ENCODE measurements around the gene GALNT9. TPM values are rescaled to one million over a fixed set of nuclear protein-coding genes. Genes with fewer than 3 reads are reported as not detected.

The GALNT9 gene
- polyA plus RNA-seq, 3 donors = not detected

- Histone ChIP-seq H3K4me3 (replicated peaks in 1 of 3; ENCODE audit: low read depth in 2 of 3, low read length in 3 of 3) (no peak overlapping the region), H4K20me1 (ENCODE audit: insufficient read depth, low read length) (no peaks in the 10 kb centered on the region), H3K9me3 (replicated peaks in 1 of 2; ENCODE audit: control insufficient read depth in 1 of 2, insufficient read depth in 1 of 2, low read length in 2 of 2) (no peaks in the 10 kb centered on the region), H3K4me1 (ENCODE audit: control insufficient read depth in 1 of 2, insufficient read depth in 2 of 2, low read length in 2 of 2) (peaks cover 10 to 14% of the 10 kb centered on the region in 2 donors), H3K27me3 (ENCODE audit: control insufficient read depth in 2 of 2, insufficient read depth in 2 of 2, low read length in 2 of 2) (no peaks in the 10 kb centered on the region), H3K4me2 (replicated peaks; ENCODE audit: extremely low read depth, low read length, poor library complexity, severe bottlenecking) (no peak overlapping the region), H3K36me3 (replicated peaks in 1 of 2; ENCODE audit: control insufficient read depth in 1 of 2, insufficient read depth in 2 of 2, low read length in 2 of 2) (peaks cover 30 to 41% of the 10 kb centered on the region in 2 donors), H3K27ac (ENCODE audit: low read depth in 1 of 2, low read length in 2 of 2) (no peak overlapping the region), H3K9ac (ENCODE audit: insufficient read depth, low read length, poor library complexity, severe bottlenecking) (no peak overlapping the region), H2AFZ (ENCODE audit: insufficient read depth, low read depth, low read length, poor library complexity, severe bottlenecking) (no peak overlapping the region), H3K79me2 (ENCODE audit: insufficient read depth, low read length) (peaks cover 23% of the 10 kb centered on the region)
- peaks cover 0 to 3% (median 0%) of the 10 kb centered on the region in 7 donors for H3K9me3 Mint-ChIP-seq
- H3K27ac Mint-ChIP-seq = peak overlapping the region in 1 of 7 donors; percentile 47
- H3K27me3 Mint-ChIP-seq (ENCODE audit: low read depth in 3 of 3) = no peaks in the 10 kb centered on the region
- intact Hi-C loops (cut with micrococcal nuclease) = loop anchor here in 1 of 2 donors (10.0 kb wide), 1 partner anchor 346 kb away; the partner anchor contains the start of gene FBRSL1
- peaks cover 12% of the 10 kb centered on the region for H3K4me1 Mint-ChIP-seq
- peaks cover 11 to 41% of the 10 kb centered on the region in 2 donors for H3K36me3 Mint-ChIP-seq
- WGBS (ENCODE audit: insufficient coverage) = 98% methylated on average over 7 of the region's 41 CpGs
- no peak overlapping the region for H3K4me3 Mint-ChIP-seq
- no peak for TF ChIP-seq CTCF (IDR thresholded peaks at IDR 0.05)
- no peak for DNase-seq
Measured at GRCh38 chr12:132148368-132149045, 180.9 kb downstream of the GALNT9 start.

- intact Hi-C loops (cut with micrococcal nuclease) = loop anchor here in 1 of 2 donors (10.0 kb wide), 1 partner anchor 347 kb away; the partner anchor contains the start of gene FBRSL1
Measured at GRCh38 chr12:132147423-132148367, 181.7 kb downstream of the GALNT9 start.

More at GRCh38 chr12:132147423-132148367, 181.7 kb downstream of the GALNT9 start:
- Histone ChIP-seq H3K27ac (ENCODE audit: low read depth in 1 of 2, low read length in 2 of 2) (no peak overlapping the region), H4K20me1 (ENCODE audit: insufficient read depth, low read length) (no peaks in the 10 kb centered on the region), H3K9ac (ENCODE audit: insufficient read depth, low read length, poor library complexity, severe bottlenecking) (no peak overlapping the region), H2AFZ (ENCODE audit: insufficient read depth, low read depth, low read length, poor library complexity, severe bottlenecking) (no peak overlapping the region), H3K36me3 (replicated peaks in 1 of 2; ENCODE audit: control insufficient read depth in 1 of 2, insufficient read depth in 2 of 2, low read length in 2 of 2) (peaks cover 30 to 41% of the 10 kb centered on the region in 2 donors), H3K27me3 (ENCODE audit: control insufficient read depth in 2 of 2, insufficient read depth in 2 of 2, low read length in 2 of 2) (no peaks in the 10 kb centered on the region), H3K4me1 (ENCODE audit: control insufficient read depth in 1 of 2, insufficient read depth in 2 of 2, low read length in 2 of 2) (peaks cover 16 to 22% of the 10 kb centered on the region in 2 donors), H3K4me2 (replicated peaks; ENCODE audit: extremely low read depth, low read length, poor library complexity, severe bottlenecking) (no peak overlapping the region), H3K79me2 (ENCODE audit: insufficient read depth, low read length) (peaks cover 28% of the 10 kb centered on the region), H3K9me3 (replicated peaks in 1 of 2; ENCODE audit: control insufficient read depth in 1 of 2, insufficient read depth in 1 of 2, low read length in 2 of 2) (no peaks in the 10 kb centered on the region), H3K4me3 (replicated peaks in 1 of 3; ENCODE audit: low read depth in 2 of 3, low read length in 3 of 3) (no peak overlapping the region)
- Mint-ChIP-seq H3K4me3 (no peak overlapping the region), H3K27me3 (ENCODE audit: low read depth in 3 of 3) (peaks cover 0 to 3% (median 0%) of the 10 kb centered on the region in 3 donors), H3K9me3 (peaks cover 0 to 3% (median 0%) of the 10 kb centered on the region in 7 donors), H3K4me1 (peaks cover 19% of the 10 kb centered on the region), H3K36me3 (peaks cover 11 to 37% of the 10 kb centered on the region in 2 donors), H3K27ac (peak overlapping the region in 1 of 7 donors; percentile 47)
- TF ChIP-seq CTCF (IDR thresholded peaks at IDR 0.05) = no peak
- no peak for DNase-seq
- whole genome bisulfite sequencing (ENCODE audit: insufficient coverage) = 97% methylated on average over 34 of the region's 38 CpGs
